CD4-positive, alpha-beta T cell (primary cell): Measurements from ENCODE around the gene XBP1. TPM values are rescaled to one million over a fixed set of nuclear protein-coding genes. Genes with fewer than 3 reads are reported as not detected.

Experiments
- ATAC-seq: fragments of 200-7000 bp; cut with Tn5 transposase; one replicate; pipeline ENCODE4 v1.10.0; 2022; ENCODE audit warnings: mild to moderate bottlenecking; ENCODE audit not compliant: poor library complexity
- CTCF ChIA-PET: fragments of 350-600 bp; sonication (Branson Sonifier 250); formaldehyde crosslinking; loops from one replicate; lab custom pipeline; 2021; ENCODE audit warnings: antibody characterized with exemption, inconsistent platforms; lab: Charles Lee
- POLR2A ChIA-PET: fragments of 350-600 bp; sonication (Branson Sonifier 250); formaldehyde crosslinking; loops from one replicate; lab custom pipeline; 2021; ENCODE audit warnings: antibody characterized with exemption, inconsistent platforms; lab: Charles Lee
- DNase-seq, 14 experiments: peaks; one replicate each; pipeline ENCODE4 v3.0.0-alpha.2; 2013 to 2020; ENCODE audit warnings: mixed read lengths in 2 of 14
- H3K27ac ChIP-seq, 2 donors: one replicate each; pipeline versions ENCODE4 v1.5.1 to v1.7.0; 2013; ENCODE audit warnings: low read length in 2 of 2, low read depth in 1 of 2, mild to moderate bottlenecking in 1 of 2
- H3K27me3 ChIP-seq, 2 experiments: 1 replicate in 1 of 2; 2 replicates in 1 of 2; pipeline versions ENCODE4 v1.6.1 to v1.7.0; 2013; ENCODE audit warnings: low read length in 2 of 2, control low read depth in 1 of 2, mild to moderate bottlenecking in 1 of 2, moderate library complexity in 1 of 2; ENCODE audit not compliant: insufficient read depth in 2 of 2, control insufficient read depth in 1 of 2
- H3K36me3 ChIP-seq: one replicate; pipeline ENCODE4 v1.6.1; 2013; ENCODE audit warnings: low read length, control low read depth; ENCODE audit not compliant: insufficient read depth
- H3K4me1 ChIP-seq: one replicate; pipeline ENCODE4 v1.6.1; 2013; ENCODE audit warnings: low read length, control low read depth; ENCODE audit not compliant: insufficient read depth
- H3K4me3 ChIP-seq: one replicate; pipeline ENCODE4 v1.5.1; 2013; ENCODE audit warnings: mild to moderate bottlenecking, low read length, moderate library complexity
- H3K9me3 ChIP-seq, 2 experiments: 1 replicate in 1 of 2; 2 replicates in 1 of 2; pipeline versions ENCODE4 v1.6.1 to v1.7.0; 2013; ENCODE audit warnings: low read length in 2 of 2, mild to moderate bottlenecking in 2 of 2, control low read depth in 1 of 2, moderate library complexity in 1 of 2; ENCODE audit not compliant: control insufficient read depth in 1 of 2, insufficient read depth in 1 of 2
- H3K27ac Mint-ChIP-seq: one replicate; pipeline ENCODE4 v1.8.0; 2020; ENCODE audit warnings: mixed read lengths
- H3K27me3 Mint-ChIP-seq: one replicate; pipeline ENCODE4 v1.8.0; 2021; ENCODE audit warnings: mixed read lengths
- H3K36me3 Mint-ChIP-seq: one replicate; pipeline ENCODE4 v1.8.0; 2021; ENCODE audit warnings: low read depth, mixed read lengths
- H3K4me1 Mint-ChIP-seq: one replicate; pipeline ENCODE4 v1.8.0; 2021; ENCODE audit warnings: low read depth, mixed read lengths
- H3K4me3 Mint-ChIP-seq: one replicate; pipeline ENCODE4 v1.8.0; 2020; ENCODE audit warnings: mild to moderate bottlenecking, mixed read lengths
- H3K9me3 Mint-ChIP-seq: one replicate; pipeline ENCODE4 v1.8.0; 2020; ENCODE audit warnings: mixed read lengths
- intact Hi-C, 2 experiments: fragments of 100-400 bp; cut with DNase I in 1 of 2; cut with micrococcal nuclease in 1 of 2; formaldehyde crosslinking; loops; one replicate each; pipeline versions ENCODE4 v1.15.1 to v1.9.0; 2023 to 2025; cut with DNase I, micrococcal nuclease
- total RNA-seq, 174 experiments: library from RNA in 2 of 174; stranded (reverse) in 2 of 174; gene quantifications; one replicate each; pipeline ENCODE4 v1.2.3 and lab custom pipeline; 2021 to 2026
- TF ChIP-seq, protein P1 (sequence below): fragments of 200-600 bp; IDR thresholded peaks from one replicate; pipeline ENCODE4 v1.8.0; 2022; ENCODE audit warnings: antibody characterized with exemption, mild to moderate bottlenecking

Gene XBP1
- total RNA-seq, 2 experiments from 2014 or later, result 180 to 190 TPM

DNA sequence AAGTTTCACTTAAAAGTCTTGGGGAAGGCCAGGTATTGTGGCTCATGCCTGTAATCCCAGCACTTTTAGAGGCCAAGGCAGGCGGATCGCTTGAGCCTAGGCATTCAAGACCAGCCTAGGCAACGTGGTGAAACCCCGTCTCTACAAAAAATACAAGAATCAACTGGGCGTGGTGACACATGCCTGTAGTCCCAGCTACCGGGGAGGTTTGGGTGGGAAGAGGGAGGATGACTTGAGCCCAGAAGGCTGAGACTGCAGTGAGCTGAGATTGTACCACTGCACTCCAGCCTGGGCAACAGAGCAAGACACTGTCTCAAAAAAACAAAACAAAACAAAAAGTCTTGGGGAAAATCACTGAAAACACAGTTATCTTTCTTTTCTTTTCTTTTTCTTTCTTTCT lies 15.4 kb upstream of the XBP1 start:
- Mint-ChIP-seq H3K27me3 (no peaks in the 10 kb centered on the region), H3K4me3 (no peak overlapping the region), H3K27ac (no peak overlapping the region), H3K4me1 (peaks cover 64% of the 10 kb centered on the region), H3K36me3 (peaks cover 10% of the 10 kb centered on the region), H3K9me3 (no peaks in the 10 kb centered on the region)
- ChIA-PET CTCF (interaction anchor here (0.7 kb wide), 1 partner anchor 225 kb away, joined by 3 read pairs; no protein-coding TSS in a partner anchor), POLR2A (interaction anchor here (3.2 kb wide), 1 partner anchor 16 kb away, joined by 18 read pairs; the partner anchor contains the start of gene XBP1)
- no peak for ATAC-seq
- H3K9me3 ChIP-seq, result no peaks in the 10 kb centered on the region
- no peak for DNase-seq
- peaks cover 3% of the 10 kb centered on the region for H3K36me3 ChIP-seq
- peaks cover 64% of the 10 kb centered on the region for H3K4me1 ChIP-seq
- TF ChIP-seq, protein P1, sequence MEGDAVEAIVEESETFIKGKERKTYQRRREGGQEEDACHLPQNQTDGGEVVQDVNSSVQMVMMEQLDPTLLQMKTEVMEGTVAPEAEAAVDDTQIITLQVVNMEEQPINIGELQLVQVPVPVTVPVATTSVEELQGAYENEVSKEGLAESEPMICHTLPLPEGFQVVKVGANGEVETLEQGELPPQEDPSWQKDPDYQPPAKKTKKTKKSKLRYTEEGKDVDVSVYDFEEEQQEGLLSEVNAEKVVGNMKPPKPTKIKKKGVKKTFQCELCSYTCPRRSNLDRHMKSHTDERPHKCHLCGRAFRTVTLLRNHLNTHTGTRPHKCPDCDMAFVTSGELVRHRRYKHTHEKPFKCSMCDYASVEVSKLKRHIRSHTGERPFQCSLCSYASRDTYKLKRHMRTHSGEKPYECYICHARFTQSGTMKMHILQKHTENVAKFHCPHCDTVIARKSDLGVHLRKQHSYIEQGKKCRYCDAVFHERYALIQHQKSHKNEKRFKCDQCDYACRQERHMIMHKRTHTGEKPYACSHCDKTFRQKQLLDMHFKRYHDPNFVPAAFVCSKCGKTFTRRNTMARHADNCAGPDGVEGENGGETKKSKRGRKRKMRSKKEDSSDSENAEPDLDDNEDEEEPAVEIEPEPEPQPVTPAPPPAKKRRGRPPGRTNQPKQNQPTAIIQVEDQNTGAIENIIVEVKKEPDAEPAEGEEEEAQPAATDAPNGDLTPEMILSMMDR, result no peak
- no peaks in the 10 kb centered on the region for H3K27me3 ChIP-seq
- no peak overlapping the region for H3K27ac ChIP-seq
- no peak overlapping the region for H3K4me3 ChIP-seq
- intact Hi-C loops, result no loop called here

DNA sequence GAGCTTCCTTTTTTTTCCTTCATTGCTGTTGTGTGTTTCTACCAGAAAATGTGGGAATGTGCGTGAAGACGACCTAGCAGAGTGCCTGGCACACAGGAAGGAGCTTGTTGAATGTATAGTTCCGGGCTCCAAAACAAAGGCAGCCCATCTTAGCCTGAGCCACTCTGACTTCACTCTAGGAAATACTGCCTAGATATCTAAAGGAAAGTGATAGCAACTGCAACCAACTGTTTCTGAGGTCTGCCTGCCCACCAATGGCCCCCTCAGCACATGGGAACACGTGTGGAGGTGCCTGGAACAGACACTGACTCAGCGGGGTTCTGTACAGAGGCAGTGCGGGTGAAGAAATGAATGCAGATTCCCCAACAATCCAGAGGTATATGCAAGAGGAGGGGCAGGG lies 14.7 kb upstream of the XBP1 start:
- Histone ChIP-seq H3K27ac (no peak overlapping the region), H3K4me1 (peaks cover 69% of the 10 kb centered on the region), H3K4me3 (no peak overlapping the region), H3K9me3 (no peaks in the 10 kb centered on the region), H3K36me3 (peaks cover 3% of the 10 kb centered on the region), H3K27me3 (no peaks in the 10 kb centered on the region)
- intact Hi-C loops, result no loop called here
- Mint-ChIP-seq H3K27me3 (no peaks in the 10 kb centered on the region), H3K4me1 (peaks cover 70% of the 10 kb centered on the region), H3K4me3 (no peak overlapping the region), H3K36me3 (peaks cover 10% of the 10 kb centered on the region), H3K27ac (no peak overlapping the region), H3K9me3 (no peaks in the 10 kb centered on the region)
- ChIA-PET POLR2A (interaction anchor here (3.2 kb wide), 1 partner anchor 15 kb away, joined by 18 read pairs; the partner anchor contains the start of gene XBP1), CTCF (interaction anchor here (1.3 kb wide), 1 partner anchor 14 kb away, joined by 5 read pairs; no protein-coding TSS in a partner anchor)
- DNase-seq, result peak in 1 of 14 experiments; percentile 16
- ATAC-seq, result no peak
- TF ChIP-seq, protein P1, result no peak

DNA sequence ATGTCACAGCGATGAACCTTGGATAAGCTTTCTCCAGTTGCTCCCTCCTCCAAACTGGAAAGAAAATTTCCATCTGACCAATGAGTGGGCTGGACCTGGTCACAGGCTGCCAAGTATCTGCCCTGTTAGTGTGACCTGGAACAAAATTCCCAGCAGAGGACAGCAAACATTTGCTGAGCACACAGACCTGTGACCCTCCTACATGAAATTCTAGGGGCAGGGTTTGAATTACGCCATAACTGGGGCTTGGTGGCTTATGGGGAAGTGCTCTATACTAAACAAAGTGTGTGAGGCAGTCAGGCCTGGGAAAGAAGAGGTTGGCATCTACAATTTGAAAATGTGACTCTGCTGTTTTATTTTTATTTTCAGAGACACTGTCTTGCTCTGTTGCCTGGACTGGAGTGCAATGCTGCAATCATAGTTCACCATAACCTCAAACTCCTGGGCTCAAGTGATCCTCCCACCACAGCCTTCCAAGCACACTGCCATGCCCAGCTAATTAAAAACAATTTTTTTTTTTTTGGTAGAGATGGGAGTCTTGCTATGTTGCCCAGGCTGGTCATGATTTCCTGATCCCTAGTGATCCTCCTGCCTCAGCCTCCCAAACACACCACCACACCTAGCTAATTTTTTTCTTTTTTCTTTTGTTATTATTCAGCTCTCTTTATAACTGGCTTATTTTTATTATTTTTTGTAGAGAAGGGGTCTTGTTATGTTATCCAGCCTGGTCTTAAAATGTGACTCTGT lies 13.6 kb upstream of the XBP1 start:
- CTCF ChIA-PET, result interaction anchor here (0.8 to 1.3 kb wide), 2 partner anchors 15 kb away, joined by 3 to 5 read pairs; no protein-coding TSS in a partner anchor

More for the DNA sequence above, 13.6 kb upstream of the XBP1 start:
- intact Hi-C loops, result loop anchor here in 1 of 2 experiments (5.0 kb wide), 1 partner anchor 372 kb away; no protein-coding TSS in a partner anchor
- Mint-ChIP-seq H3K9me3 (no peaks in the 10 kb centered on the region), H3K27ac (peak overlapping the region; percentile 40), H3K36me3 (peaks cover 10% of the 10 kb centered on the region), H3K4me1 (peaks cover 78% of the 10 kb centered on the region), H3K4me3 (no peak overlapping the region), H3K27me3 (no peaks in the 10 kb centered on the region)
- TF ChIP-seq, protein P1, result no peak
- peak in 2 of 14 experiments; percentile 30 to 35 for DNase-seq
- Histone ChIP-seq H3K36me3 (peaks cover 3% of the 10 kb centered on the region), H3K4me3 (no peak overlapping the region), H3K27ac (no peak overlapping the region), H3K27me3 (no peaks in the 10 kb centered on the region), H3K4me1 (peaks cover 73% of the 10 kb centered on the region), H3K9me3 (no peaks in the 10 kb centered on the region)
- POLR2A ChIA-PET, result interaction anchor here (0.6 to 3.8 kb wide), 3 partner anchors 9 to 14 kb away, joined by 3 to 37 read pairs (median 18); partner anchors contain the start of gene XBP1
- no peak for ATAC-seq
